Measurements from ENCODE around the gene POLD3.

POLD3 gene

GRCh38 chr11:74680035-74680671 is 87.8 kb downstream of the POLD3 start:
- Histone ChIP-seq H3K4me3 (ENCODE audit: insufficient read depth, low read depth, low read length) (no peak overlapping the region), H3K36me3 (ENCODE audit: control insufficient read depth, insufficient read depth, low read length) (no peaks in the 10 kb centered on the region)
- 85 to 92% methylated on average over 9 of the region's 9 CpGs for WGBS, 2 experiments

GRCh38 chr11:74680703-74681531 is 88.5 kb downstream of the POLD3 start:
- Histone ChIP-seq H3K4me3 (ENCODE audit: insufficient read depth, low read depth, low read length) (no peak overlapping the region), H3K4me1 (ENCODE audit: control insufficient read depth, insufficient read depth, low read length) (no peaks in the 10 kb centered on the region), H3K27ac (ENCODE audit: insufficient read depth, low read depth, low read length, poor library complexity, severe bottlenecking) (no peak overlapping the region), H3K36me3 (ENCODE audit: control insufficient read depth, insufficient read depth, low read length) (no peaks in the 10 kb centered on the region), H3K9me3 (ENCODE audit: control insufficient read depth, low read length) (no peaks in the 10 kb centered on the region), H3K27me3 (ENCODE audit: control insufficient read depth, insufficient read depth, low read length, poor library complexity, severe bottlenecking) (peaks cover 15% of the 10 kb centered on the region)
- WGBS, 2 experiments, result 95 to 96% methylated on average over 18 of the region's 18 CpGs

More at GRCh38 chr11:74680035-74680671, 87.8 kb downstream of the POLD3 start:
- Histone ChIP-seq H3K4me1 (ENCODE audit: control insufficient read depth, insufficient read depth, low read length) (no peaks in the 10 kb centered on the region), H3K27ac (ENCODE audit: insufficient read depth, low read depth, low read length, poor library complexity, severe bottlenecking) (no peak overlapping the region), H3K9me3 (ENCODE audit: control insufficient read depth, low read length) (no peaks in the 10 kb centered on the region), H3K27me3 (ENCODE audit: control insufficient read depth, insufficient read depth, low read length, poor library complexity, severe bottlenecking) (peaks cover 15% of the 10 kb centered on the region)

DNA sequence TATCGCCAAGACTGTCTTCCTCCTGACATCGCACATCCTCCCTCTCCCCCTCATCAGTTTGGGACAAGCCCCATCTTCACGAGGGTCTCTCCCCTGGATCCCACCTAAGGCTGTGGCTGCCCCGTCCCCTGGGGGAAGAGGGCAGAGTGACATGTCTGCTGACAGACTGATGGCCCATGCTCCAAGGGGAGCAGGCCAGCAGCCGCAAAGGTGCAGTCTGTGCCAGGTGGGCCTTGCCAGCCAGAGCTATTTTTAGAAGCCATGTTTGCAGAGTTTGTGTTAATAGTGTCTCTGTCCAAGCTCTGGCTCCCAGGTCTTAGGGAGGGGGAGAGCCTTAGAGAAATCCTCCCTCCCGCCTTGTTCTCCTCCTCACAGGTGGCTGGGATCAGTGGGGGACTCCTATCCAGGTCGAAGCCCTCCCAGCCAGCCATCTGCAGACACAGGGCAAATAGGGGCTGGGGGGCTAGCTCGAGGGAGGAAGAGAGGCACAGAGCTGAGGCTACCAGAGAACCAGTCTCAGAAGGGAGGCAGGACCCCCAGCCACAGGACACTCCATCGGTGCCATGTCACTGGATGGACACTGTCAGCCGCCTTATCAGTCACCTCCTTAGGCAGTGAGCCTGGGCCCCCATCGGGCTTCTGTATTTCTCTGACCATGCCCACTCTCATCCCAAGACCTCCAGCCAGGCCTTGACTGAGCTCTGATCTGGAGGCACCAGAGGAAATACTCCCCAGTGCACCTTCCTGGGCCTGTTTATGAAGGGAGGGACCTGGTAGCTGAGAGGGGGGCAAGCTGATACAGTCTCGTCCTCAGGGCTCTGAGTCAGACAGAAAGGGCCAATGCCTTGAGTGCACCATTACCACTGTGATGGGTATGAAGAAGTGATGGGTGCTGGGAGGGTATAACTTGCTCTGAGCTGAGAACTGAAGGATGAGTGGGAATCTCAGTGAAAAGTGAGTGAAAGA is 89.6 kb downstream of the POLD3 start:
- no peak overlapping the region for H3K4me3 ChIP-seq (ENCODE audit: insufficient read depth, low read depth, low read length)
- no peaks in the 10 kb centered on the region for H3K9me3 ChIP-seq (ENCODE audit: control insufficient read depth, low read length)
- no peak overlapping the region for H3K27ac ChIP-seq (ENCODE audit: insufficient read depth, low read depth, low read length, poor library complexity, severe bottlenecking)
- H3K36me3 ChIP-seq (ENCODE audit: control insufficient read depth, insufficient read depth, low read length), result no peaks in the 10 kb centered on the region
- H3K27me3 ChIP-seq (ENCODE audit: control insufficient read depth, insufficient read depth, low read length, poor library complexity, severe bottlenecking), result peaks cover 15% of the 10 kb centered on the region
- no peaks in the 10 kb centered on the region for H3K4me1 ChIP-seq (ENCODE audit: control insufficient read depth, insufficient read depth, low read length)
- 93 to 94% methylated on average over 12 of the region's 12 CpGs for WGBS, 2 experiments

DNA sequence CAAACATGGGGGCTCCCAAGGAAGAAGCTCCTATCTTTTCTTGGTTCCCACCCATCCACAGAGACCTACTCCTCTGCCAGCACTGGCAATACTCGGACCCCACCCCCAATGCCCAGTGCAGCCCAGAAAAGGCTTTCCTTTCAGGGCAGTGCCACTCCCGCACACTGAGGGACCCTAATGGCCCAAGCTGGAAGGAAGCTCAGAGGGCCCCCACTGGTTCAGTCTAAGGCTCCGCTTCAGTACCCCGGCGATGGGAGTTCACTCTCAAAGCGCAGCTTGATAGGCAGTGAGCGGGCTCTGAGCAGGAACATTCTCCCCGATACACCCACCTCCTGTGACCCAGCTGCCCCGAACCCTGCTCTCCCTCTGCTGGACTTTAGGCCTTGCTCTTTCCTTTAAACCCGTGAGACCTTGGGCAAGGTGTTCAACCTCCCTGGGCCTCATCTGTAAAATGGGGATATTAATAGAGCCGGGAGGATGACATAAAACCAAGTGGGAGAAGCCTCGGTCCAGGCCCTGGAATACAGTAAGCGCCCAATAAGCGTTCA is 90.4 kb downstream of the POLD3 start:
- H3K4me1 ChIP-seq (ENCODE audit: control insufficient read depth, insufficient read depth, low read length), result no peaks in the 10 kb centered on the region
- no peaks in the 10 kb centered on the region for H3K9me3 ChIP-seq (ENCODE audit: control insufficient read depth, low read length)
- WGBS, 2 experiments, result 89% methylated on average over 14 of the region's 14 CpGs
- no peak overlapping the region for H3K27ac ChIP-seq (ENCODE audit: insufficient read depth, low read depth, low read length, poor library complexity, severe bottlenecking)
- H3K27me3 ChIP-seq (ENCODE audit: control insufficient read depth, insufficient read depth, low read length, poor library complexity, severe bottlenecking), result peaks cover 15% of the 10 kb centered on the region
- H3K4me3 ChIP-seq (ENCODE audit: insufficient read depth, low read depth, low read length), result peak overlapping the region; percentile 35
- H3K36me3 ChIP-seq (ENCODE audit: control insufficient read depth, insufficient read depth, low read length), result no peaks in the 10 kb centered on the region

GRCh38 chr11:74683279-74683871 is 91.0 kb downstream of the POLD3 start:
- Histone ChIP-seq H3K27me3 (ENCODE audit: control insufficient read depth, insufficient read depth, low read length, poor library complexity, severe bottlenecking) (peaks cover 15% of the 10 kb centered on the region), H3K36me3 (ENCODE audit: control insufficient read depth, insufficient read depth, low read length) (no peaks in the 10 kb centered on the region), H3K27ac (ENCODE audit: insufficient read depth, low read depth, low read length, poor library complexity, severe bottlenecking) (no peak overlapping the region), H3K4me1 (ENCODE audit: control insufficient read depth, insufficient read depth, low read length) (no peaks in the 10 kb centered on the region), H3K4me3 (ENCODE audit: insufficient read depth, low read depth, low read length) (peak overlapping the region; percentile 35), H3K9me3 (ENCODE audit: control insufficient read depth, low read length) (no peaks in the 10 kb centered on the region)
- WGBS, 2 experiments, result 11 to 13% methylated on average over 59 of the region's 59 CpGs

- 73 to 74% methylated on average over 12 of the region's 12 CpGs for WGBS, 2 experiments
- no peaks in the 10 kb centered on the region for H3K4me1 ChIP-seq (ENCODE audit: control insufficient read depth, insufficient read depth, low read length)
- H3K27ac ChIP-seq (ENCODE audit: insufficient read depth, low read depth, low read length, poor library complexity, severe bottlenecking), result no peak overlapping the region
- H3K9me3 ChIP-seq (ENCODE audit: control insufficient read depth, low read length), result no peaks in the 10 kb centered on the region
- no peaks in the 10 kb centered on the region for H3K36me3 ChIP-seq (ENCODE audit: control insufficient read depth, insufficient read depth, low read length)
- H3K4me3 ChIP-seq (ENCODE audit: insufficient read depth, low read depth, low read length), result peak overlapping the region; percentile 35
- peaks cover 15% of the 10 kb centered on the region for H3K27me3 ChIP-seq (ENCODE audit: control insufficient read depth, insufficient read depth, low read length, poor library complexity, severe bottlenecking)
Observed at GRCh38 chr11:74683941-74684481, 91.6 kb downstream of the POLD3 start.

DNA sequence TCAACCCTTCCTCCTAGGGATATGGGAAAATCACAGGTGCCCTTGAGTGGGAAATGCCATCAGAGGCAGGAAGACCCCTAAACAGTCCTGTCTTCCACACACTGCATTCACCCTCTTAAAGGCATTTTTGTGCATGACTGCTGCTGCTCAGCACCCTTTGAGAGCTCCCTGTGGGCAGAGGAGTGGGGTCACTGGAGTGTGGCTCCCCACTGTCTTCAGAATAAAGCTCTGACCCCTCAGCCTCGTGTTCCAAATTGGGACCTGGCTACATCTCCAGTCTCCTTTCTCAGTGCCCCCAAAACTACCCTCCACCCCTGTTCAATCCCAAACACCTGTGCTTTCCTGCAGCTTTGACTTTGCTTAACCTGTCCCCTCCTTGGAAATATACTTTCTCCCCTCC is 92.3 kb downstream of the POLD3 start:
- Histone ChIP-seq H3K4me3 (ENCODE audit: insufficient read depth, low read depth, low read length) (no peak overlapping the region), H3K36me3 (ENCODE audit: control insufficient read depth, insufficient read depth, low read length) (no peaks in the 10 kb centered on the region), H3K9me3 (ENCODE audit: control insufficient read depth, low read length) (no peaks in the 10 kb centered on the region), H3K4me1 (ENCODE audit: control insufficient read depth, insufficient read depth, low read length) (no peaks in the 10 kb centered on the region), H3K27ac (ENCODE audit: insufficient read depth, low read depth, low read length, poor library complexity, severe bottlenecking) (no peak overlapping the region), H3K27me3 (ENCODE audit: control insufficient read depth, insufficient read depth, low read length, poor library complexity, severe bottlenecking) (peaks cover 15% of the 10 kb centered on the region)
- WGBS, 2 experiments, result 83 to 86% methylated on average over 1 of the region's 1 CpG

GRCh38 chr11:74685338-74685737 is 93.0 kb downstream of the POLD3 start:
- no peak overlapping the region for H3K27ac ChIP-seq (ENCODE audit: insufficient read depth, low read depth, low read length, poor library complexity, severe bottlenecking)
- H3K4me1 ChIP-seq (ENCODE audit: control insufficient read depth, insufficient read depth, low read length), result no peaks in the 10 kb centered on the region
- H3K36me3 ChIP-seq (ENCODE audit: control insufficient read depth, insufficient read depth, low read length), result no peaks in the 10 kb centered on the region
- peaks cover 15% of the 10 kb centered on the region for H3K27me3 ChIP-seq (ENCODE audit: control insufficient read depth, insufficient read depth, low read length, poor library complexity, severe bottlenecking)
- no peaks in the 10 kb centered on the region for H3K9me3 ChIP-seq (ENCODE audit: control insufficient read depth, low read length)
- no peak overlapping the region for H3K4me3 ChIP-seq (ENCODE audit: insufficient read depth, low read depth, low read length)

DNA sequence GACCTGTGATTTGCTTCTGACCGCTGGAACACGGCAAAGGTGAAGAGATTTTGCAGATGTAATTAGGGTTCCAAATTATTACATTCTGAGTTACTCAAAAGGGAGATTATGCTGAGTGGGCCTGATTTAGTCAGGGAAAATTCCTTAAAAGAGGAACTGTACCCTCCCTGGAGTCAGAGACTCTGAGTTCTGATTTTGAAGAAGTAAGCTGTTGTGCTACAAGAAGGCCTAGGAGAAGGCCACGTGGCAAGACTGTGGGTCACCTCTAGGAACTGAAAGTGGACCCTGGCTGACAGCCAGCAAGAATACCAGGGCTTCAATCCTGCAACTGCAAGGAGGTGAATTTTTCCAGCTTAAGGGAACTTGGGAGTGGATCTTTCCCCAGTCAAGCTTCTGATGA is 93.5 kb downstream of the POLD3 start:
- H3K27ac ChIP-seq (ENCODE audit: insufficient read depth, low read depth, low read length, poor library complexity, severe bottlenecking), result no peak overlapping the region
- H3K27me3 ChIP-seq (ENCODE audit: control insufficient read depth, insufficient read depth, low read length, poor library complexity, severe bottlenecking), result peaks cover 15% of the 10 kb centered on the region
- H3K9me3 ChIP-seq (ENCODE audit: control insufficient read depth, low read length), result no peaks in the 10 kb centered on the region
- 92 to 93% methylated on average over 3 of the region's 3 CpGs for WGBS, 2 experiments
- H3K4me3 ChIP-seq (ENCODE audit: insufficient read depth, low read depth, low read length), result no peak overlapping the region
- H3K36me3 ChIP-seq (ENCODE audit: control insufficient read depth, insufficient read depth, low read length), result no peaks in the 10 kb centered on the region
- H3K4me1 ChIP-seq (ENCODE audit: control insufficient read depth, insufficient read depth, low read length), result no peaks in the 10 kb centered on the region

Data from ectodermal cell (in vitro differentiated cells).